ELF-1 (cell line): ENCODE data around the gene TNRC18.
"Not testable (repeated sequence)": the region's sequence is repeated elsewhere in the genome, so short reads cannot be mapped to it uniquely, and the experiment has no call there.

Source experiments
- DNase-seq: peaks from one replicate; pipeline ENCODE4 v3.0.0-alpha.2; 2016; ENCODE audit warnings: low read depth, low spot score

The TNRC18 gene

DNA sequence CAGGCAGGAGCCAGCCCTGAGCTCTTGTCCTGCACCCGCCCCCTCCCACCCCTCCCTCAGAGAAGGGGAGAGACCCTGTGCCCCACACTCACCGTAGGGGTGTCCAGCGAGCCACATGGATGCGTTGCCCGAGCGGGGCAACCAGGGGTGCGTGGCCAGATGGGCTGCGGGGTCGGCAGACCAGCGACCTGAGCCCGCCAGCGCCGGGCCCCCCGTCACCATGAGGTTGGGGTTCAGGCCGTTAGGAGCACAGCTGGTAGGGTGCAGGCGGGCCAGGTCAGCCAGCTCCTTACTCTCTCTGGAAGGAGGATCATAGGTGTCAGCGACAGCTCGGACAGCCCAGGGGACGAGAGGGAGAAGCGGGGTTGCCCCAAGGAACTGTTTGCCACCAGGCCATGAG, 46.4 kb downstream of the TNRC18 start:
- no peak for DNase-seq

DNA sequence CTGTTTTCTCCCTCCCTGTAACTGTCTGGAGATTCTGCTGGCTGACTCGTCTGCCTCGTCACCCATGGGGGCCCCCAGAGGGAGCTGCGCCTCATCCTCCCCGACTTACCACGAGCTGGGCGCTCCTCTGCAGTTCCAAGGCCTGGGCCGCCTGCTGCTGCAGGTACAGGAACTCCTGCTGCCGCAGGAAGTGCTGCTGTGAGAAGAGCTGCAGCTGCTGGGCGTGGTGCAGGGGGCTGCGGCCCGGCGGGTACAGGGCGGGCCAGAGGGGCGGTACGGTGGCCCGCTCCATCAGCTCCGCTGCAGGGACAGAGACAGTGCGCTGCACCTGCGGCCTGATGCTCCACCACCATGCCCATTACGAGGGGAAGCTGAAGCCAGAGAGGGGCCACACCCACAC, 47.7 kb downstream of the TNRC18 start:
- no peak for DNase-seq

DNA sequence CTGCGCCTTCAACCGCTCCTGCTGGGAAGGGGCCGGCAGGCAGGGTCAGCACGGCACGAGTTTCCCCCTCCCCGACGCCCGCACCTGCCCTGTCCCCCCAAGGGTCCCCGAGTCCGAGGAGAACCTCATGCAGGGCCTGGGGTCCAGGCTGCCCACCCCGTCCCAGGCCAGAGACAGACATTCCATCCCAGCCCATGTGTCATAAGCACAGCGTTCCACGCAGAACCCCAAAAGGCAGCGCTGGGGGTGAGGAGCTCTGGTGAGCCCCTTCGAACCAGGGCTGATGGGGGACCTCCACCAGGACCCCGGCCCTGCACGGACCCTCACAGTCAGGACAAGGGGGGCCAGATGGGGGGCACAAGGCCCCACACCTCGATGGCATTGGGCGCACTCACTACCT, 49.2 kb downstream of the TNRC18 start:
- DNase-seq: no peak

DNA sequence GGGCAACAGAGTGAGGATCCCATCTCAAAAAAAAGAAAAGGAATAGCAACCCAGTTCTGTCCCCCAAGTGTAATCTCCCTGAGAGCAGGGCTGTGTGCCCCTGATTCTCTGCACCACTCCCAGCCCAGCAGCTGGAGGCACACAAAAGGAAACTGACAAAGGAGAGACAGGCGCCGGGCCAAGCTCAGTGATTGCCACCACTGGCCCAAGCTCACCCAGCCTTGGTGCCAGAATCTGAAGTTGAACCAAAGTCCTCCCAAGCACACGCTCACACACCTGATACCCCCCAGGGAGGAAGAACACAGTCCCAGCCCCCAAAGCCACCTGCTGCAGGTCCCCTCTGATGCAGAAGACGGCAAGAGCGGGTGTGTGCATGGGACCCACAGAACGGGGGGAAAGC, 50.3 kb downstream of the TNRC18 start:
- DNase-seq: no peak

DNA sequence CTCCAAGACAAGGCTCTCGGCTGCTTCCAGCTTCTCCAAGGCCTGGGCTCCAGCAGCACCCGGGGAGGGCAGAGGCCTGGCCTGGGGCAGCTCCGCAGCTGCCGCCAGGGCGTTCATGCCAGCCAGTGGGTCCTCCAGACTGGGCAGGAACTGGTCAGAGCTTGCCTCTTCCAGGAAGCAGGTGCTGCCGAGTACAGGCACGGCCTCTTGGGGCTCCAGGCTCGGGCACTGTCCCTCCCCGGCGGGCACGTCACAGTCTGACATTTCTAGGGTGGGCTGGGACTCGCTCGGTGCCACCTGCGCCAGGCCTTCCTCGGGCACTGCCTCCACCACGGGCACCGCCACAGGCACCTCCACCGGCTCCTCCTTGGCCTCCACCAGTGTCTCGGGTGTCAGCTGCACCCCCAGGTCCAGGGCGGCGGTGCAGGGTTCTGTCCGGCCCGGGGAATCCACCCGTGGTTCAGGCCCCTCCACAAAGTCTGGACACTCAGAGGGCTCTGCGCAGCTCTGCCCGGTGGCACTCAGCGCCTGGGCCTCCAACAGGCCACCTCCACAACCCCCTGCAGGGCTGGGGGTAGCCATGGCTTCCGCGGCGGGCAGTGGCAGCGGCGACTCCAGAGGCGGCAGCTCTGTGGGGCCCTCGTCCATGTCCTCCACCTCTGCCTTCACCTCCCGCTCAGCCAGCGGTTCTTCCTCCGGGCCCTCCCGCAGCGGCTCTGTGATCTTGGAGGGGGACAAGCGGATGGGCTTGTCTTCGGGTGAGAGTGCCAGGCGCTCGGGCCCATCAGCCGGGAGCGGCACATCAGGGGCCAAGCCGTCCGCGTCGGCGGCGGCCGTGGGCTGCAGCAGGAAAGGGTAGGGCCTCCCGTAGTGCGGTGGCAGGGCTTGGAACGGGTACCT, 52.9 kb downstream of the TNRC18 start:
- no peak for DNase-seq

DNA sequence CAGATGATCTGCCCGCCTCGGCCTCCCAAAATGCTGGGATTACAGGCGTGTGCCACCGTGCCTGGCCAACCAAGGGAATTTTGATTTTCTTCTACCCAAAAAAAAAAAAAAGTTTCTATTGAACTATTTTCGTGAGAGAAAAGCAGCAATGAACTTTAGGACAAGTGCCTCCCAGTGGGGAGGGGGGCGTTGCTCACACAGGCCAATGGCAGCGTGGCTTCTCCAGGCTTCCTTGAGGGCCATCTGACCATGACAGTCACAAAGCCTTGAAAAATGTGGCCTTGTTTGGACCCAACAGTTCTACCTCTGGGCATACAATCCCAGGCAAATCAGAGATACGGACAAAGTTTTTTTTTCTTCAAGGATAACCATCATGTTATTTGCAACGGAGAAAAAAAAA, 56.0 kb downstream of the TNRC18 start:
- no peak for DNase-seq

DNA sequence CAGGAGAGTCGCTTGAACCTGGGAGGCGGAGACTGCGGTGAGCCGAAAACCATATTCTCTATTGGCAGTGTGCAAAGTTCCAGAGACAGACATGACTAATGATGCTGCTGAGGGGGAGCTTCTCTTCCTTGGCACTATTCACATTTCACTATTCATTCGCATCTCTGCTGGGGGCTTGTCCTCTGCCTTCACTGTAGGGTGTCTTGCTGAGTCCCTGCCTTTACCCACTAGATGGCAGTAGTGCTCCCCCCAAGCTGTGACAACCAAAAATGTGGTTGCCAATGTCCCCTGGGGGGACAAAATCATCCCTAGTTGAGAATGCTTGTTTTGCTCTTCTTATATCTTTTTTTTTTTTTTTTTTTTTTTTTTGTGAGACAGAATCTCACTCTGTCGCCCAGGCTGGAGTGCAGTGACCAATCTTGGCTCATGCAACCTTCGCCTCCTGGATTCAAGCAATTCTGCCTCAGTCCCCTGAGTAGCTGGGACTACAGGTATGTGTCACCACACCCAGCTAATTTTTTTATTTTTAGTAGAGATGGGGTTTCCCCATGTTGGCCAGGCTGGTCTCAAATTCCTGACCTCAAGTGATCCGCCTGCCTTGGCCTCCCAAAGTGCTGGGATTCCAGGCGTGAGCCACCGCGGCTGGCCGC, 57.5 kb downstream of the TNRC18 start:
- DNase-seq: peak; percentile 80

DNA sequence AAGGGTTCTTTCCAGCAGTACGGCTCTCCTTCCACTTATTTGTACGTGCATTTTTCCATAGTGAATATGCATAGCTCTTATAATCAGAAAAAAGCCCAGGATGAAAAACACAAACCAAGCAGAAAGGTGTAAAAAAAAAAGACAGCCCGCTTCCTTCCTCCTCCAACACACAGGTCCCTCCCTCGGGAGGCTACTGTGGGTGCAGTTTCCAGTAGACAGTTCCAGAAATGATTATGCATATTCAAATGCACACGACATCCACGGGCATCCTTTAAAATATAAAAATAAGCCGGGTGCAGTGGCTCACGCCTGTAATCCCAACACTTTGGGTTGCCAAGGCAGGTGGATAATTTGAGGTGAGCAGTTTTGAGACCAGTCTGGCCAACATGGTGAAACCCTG, 59.9 kb downstream of the TNRC18 start:
- DNase-seq: no peak

DNA sequence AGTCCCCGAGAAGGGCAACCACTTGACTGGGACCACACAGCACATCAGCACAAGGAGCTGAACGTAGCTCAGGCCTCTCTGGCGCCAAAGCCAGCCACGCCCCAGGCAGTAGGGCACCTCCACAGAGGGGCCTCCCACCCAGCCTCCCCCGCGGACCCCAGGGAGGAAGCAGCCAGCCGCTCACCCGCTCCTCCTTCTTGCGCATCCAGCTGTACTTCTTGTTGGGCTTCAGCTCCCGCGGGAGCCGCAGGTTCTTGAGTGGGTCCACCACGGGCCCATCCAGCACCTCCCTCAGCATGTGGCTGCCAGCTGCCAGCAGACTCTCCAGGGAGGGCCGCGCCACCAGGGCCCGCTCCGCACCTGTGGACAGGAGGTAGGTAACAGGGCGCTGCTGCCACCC, 61.2 kb downstream of the TNRC18 start:
- DNase-seq: no peak

DNA sequence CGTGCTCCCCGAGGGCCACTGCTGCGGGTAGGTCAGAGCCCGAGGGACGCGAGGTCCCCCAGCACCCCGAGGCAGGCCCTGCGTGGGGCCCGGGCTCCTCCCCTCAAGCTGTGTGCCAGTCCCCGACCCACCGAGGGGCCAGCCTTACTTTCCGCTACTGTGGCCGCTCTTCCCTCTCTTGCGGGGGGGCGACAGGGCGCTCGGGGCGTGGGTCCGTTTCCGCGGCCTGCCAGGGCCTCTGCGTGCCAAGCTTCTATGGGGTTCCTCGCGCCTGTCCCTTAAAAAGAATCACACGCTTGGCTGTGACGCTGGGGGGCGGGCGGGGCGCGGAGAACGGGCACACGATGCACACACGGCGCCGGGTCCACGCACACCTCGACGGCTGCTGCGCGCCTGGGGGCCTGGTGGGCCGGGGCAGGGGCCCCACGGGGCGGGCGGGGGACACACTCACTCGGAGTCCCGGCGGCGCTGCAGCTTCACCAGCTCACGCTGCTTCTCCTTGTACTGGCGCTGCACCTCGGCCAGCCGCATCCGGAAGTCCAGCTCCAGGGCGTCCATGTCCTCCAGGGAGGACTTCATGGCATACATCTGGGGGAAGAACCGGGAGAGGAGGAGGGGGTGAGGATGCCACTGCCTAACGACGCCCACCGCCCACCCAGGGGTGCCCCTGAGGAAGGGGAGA, 62.0 kb downstream of the TNRC18 start:
- DNase-seq: no peak

DNA sequence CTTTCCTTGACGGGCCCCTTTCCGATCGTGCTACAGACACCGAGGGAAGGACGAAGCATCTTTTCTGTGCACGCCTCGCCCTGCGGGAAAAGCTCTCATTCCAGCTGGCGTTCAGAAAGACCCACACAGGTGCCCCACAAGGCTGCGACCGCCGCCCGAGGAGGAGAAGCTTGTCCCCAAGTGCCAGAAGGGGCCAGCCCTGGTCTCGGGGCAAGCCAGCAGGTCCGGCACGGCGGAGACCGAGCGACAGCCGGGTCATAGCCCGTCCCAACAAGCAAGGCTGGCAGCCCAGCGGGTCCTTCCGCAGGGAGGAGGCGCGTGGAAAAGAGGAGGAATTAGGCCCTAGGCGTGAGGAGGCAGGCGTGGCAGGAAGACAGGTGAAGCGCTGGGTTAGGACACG, 62.7 kb downstream of the TNRC18 start:
- DNase-seq: no peak

DNA sequence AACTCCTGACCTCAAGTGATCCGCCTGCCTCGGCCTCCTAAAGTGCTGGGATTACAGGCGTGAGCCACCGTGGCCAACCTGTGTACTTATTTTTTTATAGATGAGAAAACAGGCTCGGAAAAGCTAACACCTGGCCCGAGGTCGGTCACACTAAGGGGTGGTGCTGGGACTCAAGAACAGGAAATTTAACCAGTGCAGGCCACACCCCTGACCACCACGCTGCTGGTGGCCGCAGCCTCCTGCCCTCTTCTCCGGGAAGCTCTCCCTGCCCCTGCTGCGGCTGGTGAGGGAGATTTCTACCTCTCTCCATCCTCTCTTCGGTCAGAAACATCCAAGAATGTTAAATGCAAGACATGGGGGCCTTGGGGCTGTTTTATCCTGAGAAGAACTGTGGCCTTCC, 63.2 kb downstream of the TNRC18 start:
- DNase-seq: no peak

DNA sequence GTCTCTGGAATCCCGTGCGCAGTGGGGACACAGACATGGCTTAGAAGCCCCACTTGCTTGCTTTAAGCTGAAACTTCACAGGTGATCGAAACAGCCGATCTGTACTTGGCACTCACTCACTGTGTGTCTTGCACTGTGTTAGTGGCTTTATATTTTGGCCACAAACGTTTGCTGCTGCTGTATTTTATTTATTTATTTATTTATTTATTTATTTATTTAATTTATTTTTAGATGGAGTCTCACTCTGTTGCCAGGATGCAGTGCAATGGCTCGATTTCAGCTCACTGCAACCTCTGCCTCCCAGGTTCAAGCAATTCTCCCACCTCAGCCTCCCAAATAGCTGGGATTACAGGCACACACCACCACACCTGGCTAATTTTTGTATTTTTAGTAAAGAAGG, 63.6 kb downstream of the TNRC18 start:
- not testable (repeated sequence) for DNase-seq

DNA sequence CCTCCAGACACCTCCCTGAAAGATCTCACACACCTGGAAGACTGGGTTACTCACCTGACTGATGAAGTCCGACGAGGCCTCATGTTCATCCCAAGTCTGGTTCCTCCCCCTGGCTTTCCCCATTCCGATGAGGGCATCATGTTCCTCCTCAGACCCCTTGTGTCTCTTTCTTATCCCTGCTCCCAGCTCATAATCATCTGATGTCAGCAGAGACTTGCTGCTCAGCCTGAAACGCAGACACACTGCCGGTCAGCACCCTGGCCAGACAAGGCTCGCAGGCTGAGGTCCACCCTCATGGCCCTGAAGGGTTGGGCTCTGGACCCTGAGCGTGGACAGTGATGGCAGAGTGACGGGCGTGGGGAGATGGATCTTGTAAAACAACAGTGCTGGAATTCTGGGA, 64.3 kb downstream of the TNRC18 start:
- no peak for DNase-seq

DNA sequence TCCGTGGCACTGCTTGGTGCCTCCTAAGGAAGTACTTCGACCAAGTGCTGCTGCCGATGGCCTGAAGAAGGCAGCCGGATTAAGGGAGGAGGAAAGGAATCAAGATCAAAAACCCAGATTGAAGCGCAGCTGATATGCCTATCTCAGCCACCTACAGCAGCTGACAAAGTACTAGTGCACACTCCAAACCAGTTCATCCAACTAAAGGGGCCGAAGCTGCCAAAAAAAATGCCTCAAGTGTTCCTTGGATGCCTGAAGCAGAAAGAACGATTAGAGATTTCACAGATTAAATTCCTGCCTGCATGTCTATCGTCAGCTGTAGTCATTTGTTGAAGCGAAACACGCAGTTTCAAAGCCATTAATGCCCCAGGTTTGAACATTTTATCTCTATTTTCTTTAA, 65.7 kb downstream of the TNRC18 start:
- DNase-seq: peak; percentile 55

DNA sequence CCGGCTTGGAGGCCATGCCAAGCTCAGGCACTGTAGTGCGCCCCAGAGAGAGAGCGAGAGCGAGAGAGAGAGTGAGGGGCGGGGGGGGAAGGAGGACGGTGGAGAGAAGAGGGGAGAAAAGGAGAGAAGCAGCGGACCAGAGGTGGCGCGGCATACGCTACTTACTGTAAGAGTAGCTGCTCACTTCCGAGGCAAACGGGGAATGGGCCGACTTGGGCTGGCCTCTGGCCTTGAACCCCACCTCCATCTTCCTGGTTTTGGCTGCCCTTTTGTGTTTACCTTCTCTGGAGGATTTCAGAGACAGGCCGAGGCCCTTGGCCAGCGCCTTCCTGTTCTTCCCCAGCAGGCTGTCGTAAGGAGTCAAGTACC, 66.9 kb downstream of the TNRC18 start:
- no peak for DNase-seq

DNA sequence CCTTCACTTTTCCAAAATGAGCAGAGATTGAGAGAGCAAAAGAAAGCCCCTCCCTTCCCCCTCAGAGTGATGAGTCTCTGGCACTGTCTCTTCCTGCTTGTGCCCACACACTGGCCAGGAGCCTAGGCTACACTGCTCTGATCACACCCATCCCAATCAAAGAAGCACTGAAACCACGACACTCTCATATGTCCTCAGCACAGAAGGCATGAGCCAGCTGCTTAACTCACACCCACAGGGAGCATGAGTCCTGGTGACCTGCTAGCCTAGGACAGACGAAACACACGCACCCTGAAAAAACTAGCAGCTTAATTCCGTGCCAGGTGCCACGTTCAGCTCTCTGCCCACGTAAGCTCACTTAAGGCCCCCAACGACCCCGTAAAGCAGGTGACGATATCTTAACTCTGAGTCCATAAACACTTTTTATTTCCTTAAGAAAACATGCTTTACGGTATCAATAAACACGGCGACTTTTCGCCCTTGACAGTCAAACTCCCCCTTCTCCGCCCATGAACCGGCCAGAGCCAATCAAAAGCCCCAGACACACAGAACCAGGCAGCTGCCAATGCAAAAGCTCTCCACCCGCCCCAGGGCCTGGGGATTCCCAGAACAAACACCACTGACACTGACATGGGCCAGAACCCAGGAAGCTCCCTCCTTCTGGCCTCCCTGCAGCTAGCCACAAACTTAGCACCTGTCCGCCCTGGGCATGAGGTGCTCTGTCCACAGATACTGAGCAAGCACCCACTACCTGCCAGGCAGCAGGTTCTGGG, 69.0 kb downstream of the TNRC18 start:
- peak; percentile 94 for DNase-seq

DNA sequence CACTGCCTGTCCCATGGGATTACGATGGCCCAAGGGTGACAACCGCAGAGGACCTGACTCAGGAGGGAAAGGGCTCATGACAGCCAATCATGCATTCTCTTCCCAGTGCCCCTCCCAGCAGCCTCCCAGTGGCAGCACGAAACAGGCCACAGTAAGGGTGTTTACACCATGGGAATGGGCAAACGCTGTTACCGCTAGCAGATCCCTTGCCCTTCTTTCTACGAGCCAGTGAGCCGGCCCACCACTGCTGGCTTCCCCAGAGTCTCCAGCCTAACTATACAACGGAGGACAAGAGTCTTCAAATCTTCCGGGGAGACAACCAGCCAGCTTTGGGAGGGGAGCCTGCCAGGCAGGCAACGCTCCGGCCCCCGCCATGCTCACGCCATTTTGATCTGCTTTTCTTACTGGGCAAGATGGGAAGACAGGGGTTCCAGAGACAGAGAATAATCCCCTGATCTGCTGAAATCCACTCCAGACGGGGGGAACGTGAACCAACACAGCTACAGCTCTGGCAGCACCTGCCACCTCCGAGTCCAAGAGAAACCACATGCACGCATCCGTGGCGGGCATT, 71.1 kb downstream of the TNRC18 start:
- no peak for DNase-seq

DNA sequence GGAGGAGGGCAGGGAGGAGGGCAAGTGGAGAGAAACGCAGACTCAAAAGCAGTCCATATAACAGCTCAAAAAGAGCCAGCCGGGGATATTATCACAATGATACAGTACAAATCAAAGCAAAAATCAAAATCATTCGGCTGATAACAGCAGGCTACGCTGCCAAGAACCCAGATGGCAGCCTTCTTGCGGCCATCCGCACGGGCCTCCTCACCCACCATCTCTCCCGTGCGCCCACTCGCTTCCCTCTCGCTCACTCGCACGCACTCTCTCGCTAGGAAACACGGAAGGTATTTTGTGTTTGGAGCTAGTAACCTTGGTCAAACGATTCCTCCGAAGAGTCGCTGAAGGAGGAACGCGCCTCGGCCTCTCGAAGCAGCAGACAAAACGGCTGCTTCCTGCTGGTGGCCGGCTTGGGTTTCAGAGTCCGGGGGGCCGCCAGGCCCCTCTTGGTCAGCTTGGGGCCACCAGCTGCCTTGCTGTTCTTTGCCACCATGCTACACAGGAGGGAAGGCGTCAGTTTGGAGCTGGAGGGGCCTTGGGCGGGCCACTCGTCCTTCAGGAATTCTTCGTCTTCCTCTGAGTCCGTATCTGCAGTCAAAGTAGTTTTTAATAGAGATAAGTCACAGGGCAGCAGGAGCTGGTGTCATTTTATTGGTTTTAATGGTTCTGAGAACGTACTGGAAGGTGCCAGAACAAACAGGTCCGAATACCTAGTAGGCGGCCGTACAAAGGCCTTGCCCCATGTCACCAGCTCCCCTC, 71.9 kb downstream of the TNRC18 start:
- DNase-seq: no peak

DNA sequence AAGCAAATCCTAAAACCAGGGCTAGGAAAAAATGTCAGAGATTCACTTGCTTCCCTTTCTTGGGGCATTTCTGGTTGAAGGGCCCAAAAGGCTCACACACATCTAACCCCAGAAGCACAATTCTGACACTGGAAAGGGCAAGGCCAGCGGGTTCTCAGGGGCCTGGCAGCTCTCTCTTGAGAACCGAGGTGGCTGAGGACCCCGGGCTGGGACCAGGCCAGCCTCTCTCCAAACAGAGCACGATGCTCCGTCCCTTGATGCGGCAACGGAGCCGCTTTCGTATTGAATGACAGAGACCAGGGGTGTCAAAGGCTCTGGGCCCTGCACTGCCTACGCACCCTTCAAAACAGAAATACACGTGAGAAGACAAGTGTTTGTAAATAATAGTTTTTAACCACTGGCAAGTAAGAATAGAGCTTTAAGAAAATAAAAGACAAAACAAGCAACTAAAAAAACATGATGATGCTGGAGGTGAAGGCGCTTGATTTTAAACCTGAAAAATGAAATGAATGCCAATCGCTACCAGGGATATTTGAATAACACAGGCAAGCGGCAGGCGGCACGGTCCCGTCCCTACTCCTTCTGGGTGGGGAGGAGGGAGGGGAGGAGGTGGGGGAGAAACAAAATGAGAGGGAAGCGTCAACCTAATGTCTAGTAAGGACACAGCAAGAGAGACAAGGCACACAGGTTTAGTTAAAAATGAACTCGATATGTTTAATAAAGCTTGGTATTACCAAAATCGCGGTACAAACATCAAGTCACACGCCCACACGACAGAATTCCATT, 72.8 kb downstream of the TNRC18 start:
- peak; percentile 50 for DNase-seq
